Stimulated activated CD4-positive, alpha-beta T cell treated with anti-CD3 and anti-CD28 coated beads, Interleukin-4, amount 100 ng/mL, for 4 hours (primary cell): ENCODE data around the gene COG2.
"Not testable (repeated sequence)": the region's sequence is repeated elsewhere in the genome, so short reads cannot be mapped to it uniquely, and the experiment has no call there.

Experiments
- DNase-seq, 2 experiments: peaks; one replicate each; pipeline ENCODE4 v3.0.0-alpha.2; 2020

The COG2 gene

GRCh38 chr1:230679192-230679591, 36.9 kb downstream of the COG2 start:
- DNase-seq: no peak

GRCh38 chr1:230679825-230680224, 37.5 kb downstream of the COG2 start:
- DNase-seq: no peak

- no peak for DNase-seq
Measured at GRCh38 chr1:230680300-230681025, 38.2 kb downstream of the COG2 start.

- no peak for DNase-seq
Measured at GRCh38 chr1:230681599-230681998, 39.3 kb downstream of the COG2 start.

GRCh38 chr1:230682274-230682673, 40.0 kb downstream of the COG2 start:
- no peak for DNase-seq

GRCh38 chr1:230682882-230683610, 40.8 kb downstream of the COG2 start:
- DNase-seq: no peak

GRCh38 chr1:230684146-230684545, 41.9 kb downstream of the COG2 start:
- DNase-seq: no peak

GRCh38 chr1:230684998-230685397, 42.7 kb downstream of the COG2 start:
- no peak for DNase-seq

- no peak for DNase-seq
Measured at GRCh38 chr1:230686747-230687146, 44.5 kb downstream of the COG2 start.

GRCh38 chr1:230690101-230690500, 47.8 kb downstream of the COG2 start:
- no peak for DNase-seq

- no peak for DNase-seq
Measured at GRCh38 chr1:230691615-230692014, 49.3 kb downstream of the COG2 start.

GRCh38 chr1:230693221-230693620, 50.9 kb downstream of the COG2 start:
- no peak for DNase-seq

GRCh38 chr1:230693777-230694176, 51.5 kb downstream of the COG2 start:
- no peak for DNase-seq

- no peak for DNase-seq
Measured at GRCh38 chr1:230694464-230694863, 52.2 kb downstream of the COG2 start.

GRCh38 chr1:230694991-230695390, 52.7 kb downstream of the COG2 start:
- no peak for DNase-seq

GRCh38 chr1:230696218-230696617, 53.9 kb downstream of the COG2 start:
- no peak for DNase-seq

- no peak for DNase-seq
Measured at GRCh38 chr1:230696722-230697437, 54.6 kb downstream of the COG2 start.

- no peak for DNase-seq
Measured at GRCh38 chr1:230698130-230698529, 55.8 kb downstream of the COG2 start.

GRCh38 chr1:230698964-230699363, 56.7 kb downstream of the COG2 start:
- not testable (repeated sequence) for DNase-seq

GRCh38 chr1:230699716-230700115, 57.4 kb downstream of the COG2 start:
- no peak for DNase-seq

GRCh38 chr1:230700132-230700531, 57.9 kb downstream of the COG2 start:
- DNase-seq: no peak

- DNase-seq: no peak
Measured at GRCh38 chr1:230701434-230701833, 59.2 kb downstream of the COG2 start.

- DNase-seq: no peak
Measured at GRCh38 chr1:230701895-230702768, 59.9 kb downstream of the COG2 start.
